GM12892 (cell line): ENCODE measurements around the gene DDX39B. TPM values are rescaled to one million over a fixed set of nuclear protein-coding genes. Genes with fewer than 3 reads are reported as not detected.
"Not testable (repeated sequence)": the region's sequence is repeated elsewhere in the genome, so short reads cannot be mapped to it uniquely, and the experiment has no call there.

Experiments
- DNase-seq: peaks from one replicate; pipeline ENCODE4 v3.0.0; 2011; ENCODE audit not compliant: insufficient read length
- FAIRE-seq: peaks from 2 replicates; lab custom pipeline; 2011; peaks lifted over from hg19 to GRCh38; lab: Jason Lieb, UNC
- POLR2A ChIP-seq: IDR thresholded peaks from 2 replicates; pipeline ENCODE4 v1.6.1; 2011; ENCODE audit warnings: low read depth, low read length, control low read depth
- POLR2AphosphoS5 ChIP-seq: IDR thresholded peaks from 2 replicates; pipeline ENCODE4 v1.6.1; 2011; ENCODE audit warnings: low read depth, low read length, control low read depth
- TAF1 ChIP-seq: IDR thresholded peaks from 2 replicates; pipeline ENCODE4 v1.6.1; 2011; ENCODE audit warnings: low read depth, mild to moderate bottlenecking, control low read depth, low read length, borderline replicate concordance
- polyA plus RNA-seq: library from polyadenylated mRNA; unstranded; fragments of >200 nt; gene quantifications from one replicate; pipeline ENCODE4 v1.2.1, GENCODE V29; 2012; ENCODE audit warnings: missing spikeins, inconsistent platforms; ENCODE audit not compliant: missing spikeins

The DDX39B gene
- polyA plus RNA-seq = 214 TPM

GRCh38 chr6:31541658-31542521 lies at the start of gene DDX39B:
Gene DDX39B (minus strand): TSS chr6:31542003. CDS start chr6:31540532, 1,471 bp downstream.
- peak; percentile 92 for FAIRE-seq
- DNase-seq = peak; percentile 76
- TF ChIP-seq POLR2AphosphoS5 (peak; percentile 99), TAF1 (peak; percentile 100), POLR2A (peak; percentile 98)

- DNase-seq, FAIRE-seq: not testable (repeated sequence)
These were observed 48.9 kb upstream of the DDX39B start for GRCh38 chr6:31590691-31591090.

- DNase-seq (no peak), FAIRE-seq (no peak)
- TF ChIP-seq POLR2A = no peak
- no peak for TF ChIP-seq POLR2AphosphoS5
- TF ChIP-seq TAF1 = no peak
These were observed 47.3 kb upstream of the DDX39B start for GRCh38 chr6:31588871-31589650.

GRCh38 chr6:31587791-31588777 lies 46.3 kb upstream of the DDX39B start:
- TF ChIP-seq TAF1 (no peak), POLR2AphosphoS5 (no peak), POLR2A (no peak; the same call in 1 of the 2 replicates)
- FAIRE-seq (no peak), DNase-seq (no peak)

- DNase-seq (no peak), FAIRE-seq (peak; percentile 81)
- peak; percentile 53; the same call in 1 of the 2 replicates for TF ChIP-seq POLR2A
- TF ChIP-seq TAF1 = no peak
- TF ChIP-seq POLR2AphosphoS5 = peak; percentile 27; the same call in 1 of the 2 replicates
These were observed 44.9 kb upstream of the DDX39B start for GRCh38 chr6:31586599-31587281.

GRCh38 chr6:31586008-31586407 lies 44.2 kb upstream of the DDX39B start, which contains the start of gene LST1:
Gene LST1 (plus strand): TSS chr6:31586277. CDS start chr6:31587300, 1,023 bp downstream.
- DNase-seq (no peak), FAIRE-seq (peak; percentile 64)
- TF ChIP-seq POLR2A (no peak), TAF1 (no peak), POLR2AphosphoS5 (no peak)

- DNase-seq = no peak
- TF ChIP-seq TAF1 (no peak), POLR2AphosphoS5 (no peak), POLR2A (no peak)
- FAIRE-seq = peak; percentile 46
These were observed 43.7 kb upstream of the DDX39B start for GRCh38 chr6:31585491-31585890.

GRCh38 chr6:31582230-31582643 lies 40.4 kb upstream of the DDX39B start, which contains the start of gene LTB:
Gene LTB (minus strand): TSS chr6:31582424. CDS start chr6:31582417, 7 bp downstream.
- peak; percentile 31 for TF ChIP-seq POLR2A
- TF ChIP-seq POLR2AphosphoS5 = no peak
- no peak for FAIRE-seq
- DNase-seq = no peak

- DNase-seq = no peak
- TF ChIP-seq POLR2AphosphoS5 (no peak), POLR2A (no peak), TAF1 (no peak)
- no peak for FAIRE-seq
These were observed 39.8 kb upstream of the DDX39B start for GRCh38 chr6:31581434-31582229.
